ENCODE results near the gene BTBD1.

Gene BTBD1

GRCh38 chr15:83066734-83067637 is at the start of gene BTBD1:
TSS of gene BTBD1 (minus strand) at chr15:83067252. CDS start at chr15:83067151, 101 bp downstream.
- peaks cover 7% of the 10 kb centered on the region for H3K9me3 ChIP-seq
- H3K4me3 ChIP-seq (ENCODE audit: low read depth in 1 of 2, low read length in 1 of 2): peak within 1 kb of the TSS; percentile 88 to 96
- peaks cover 39 to 47% of the 10 kb centered on the region in 2 experiments for H3K4me1 ChIP-seq (ENCODE audit: control insufficient read depth in 1 of 2, insufficient read depth in 1 of 2, low read depth in 1 of 2, low read length in 1 of 2)
- no peaks in the 10 kb centered on the region for H3K27me3 ChIP-seq
- H3K36me3 ChIP-seq: no peaks in the 10 kb centered on the region
- TF ChIP-seq, protein P1, sequence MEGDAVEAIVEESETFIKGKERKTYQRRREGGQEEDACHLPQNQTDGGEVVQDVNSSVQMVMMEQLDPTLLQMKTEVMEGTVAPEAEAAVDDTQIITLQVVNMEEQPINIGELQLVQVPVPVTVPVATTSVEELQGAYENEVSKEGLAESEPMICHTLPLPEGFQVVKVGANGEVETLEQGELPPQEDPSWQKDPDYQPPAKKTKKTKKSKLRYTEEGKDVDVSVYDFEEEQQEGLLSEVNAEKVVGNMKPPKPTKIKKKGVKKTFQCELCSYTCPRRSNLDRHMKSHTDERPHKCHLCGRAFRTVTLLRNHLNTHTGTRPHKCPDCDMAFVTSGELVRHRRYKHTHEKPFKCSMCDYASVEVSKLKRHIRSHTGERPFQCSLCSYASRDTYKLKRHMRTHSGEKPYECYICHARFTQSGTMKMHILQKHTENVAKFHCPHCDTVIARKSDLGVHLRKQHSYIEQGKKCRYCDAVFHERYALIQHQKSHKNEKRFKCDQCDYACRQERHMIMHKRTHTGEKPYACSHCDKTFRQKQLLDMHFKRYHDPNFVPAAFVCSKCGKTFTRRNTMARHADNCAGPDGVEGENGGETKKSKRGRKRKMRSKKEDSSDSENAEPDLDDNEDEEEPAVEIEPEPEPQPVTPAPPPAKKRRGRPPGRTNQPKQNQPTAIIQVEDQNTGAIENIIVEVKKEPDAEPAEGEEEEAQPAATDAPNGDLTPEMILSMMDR (IDR thresholded peaks at IDR 0.05): no peak
- H3K27ac ChIP-seq: peak within 1 kb of the TSS; percentile 91

GRCh38 chr15:83115831-83116565 is 48.9 kb upstream of the BTBD1 start:
- no peaks in the 10 kb centered on the region for H3K9me3 ChIP-seq
- H3K36me3 ChIP-seq: peaks cover 88% of the 10 kb centered on the region
- TF ChIP-seq, protein P1 (IDR thresholded peaks at IDR 0.05): no peak
- H3K4me3 ChIP-seq (ENCODE audit: low read depth in 1 of 2, low read length in 1 of 2): no peak overlapping the region
- H3K27me3 ChIP-seq: no peaks in the 10 kb centered on the region
- H3K27ac ChIP-seq: no peak overlapping the region
- no peaks in the 10 kb centered on the region for H3K4me1 ChIP-seq (ENCODE audit: control insufficient read depth in 1 of 2, insufficient read depth in 1 of 2, low read depth in 1 of 2, low read length in 1 of 2)

- no peak overlapping the region for H3K27ac ChIP-seq
- TF ChIP-seq, protein P1 (IDR thresholded peaks at IDR 0.05): no peak
- H3K4me3 ChIP-seq (ENCODE audit: low read depth in 1 of 2, low read length in 1 of 2): no peak overlapping the region
- H3K27me3 ChIP-seq: no peaks in the 10 kb centered on the region
- peaks cover 85% of the 10 kb centered on the region for H3K36me3 ChIP-seq
- H3K9me3 ChIP-seq: no peaks in the 10 kb centered on the region
- H3K4me1 ChIP-seq (ENCODE audit: control insufficient read depth in 1 of 2, insufficient read depth in 1 of 2, low read depth in 1 of 2, low read length in 1 of 2): peaks cover 2% of the 10 kb centered on the region in 2 experiments
These were observed 48.4 kb upstream of the BTBD1 start for GRCh38 chr15:83115410-83115809.

- TF ChIP-seq, protein P1 (IDR thresholded peaks at IDR 0.05): no peak
- no peak overlapping the region for H3K4me3 ChIP-seq (ENCODE audit: low read depth in 1 of 2, low read length in 1 of 2)
- H3K27me3 ChIP-seq: no peaks in the 10 kb centered on the region
- H3K36me3 ChIP-seq: peaks cover 79% of the 10 kb centered on the region
- no peaks in the 10 kb centered on the region for H3K9me3 ChIP-seq
- H3K4me1 ChIP-seq (ENCODE audit: control insufficient read depth in 1 of 2, insufficient read depth in 1 of 2, low read depth in 1 of 2, low read length in 1 of 2): peaks cover 6 to 8% of the 10 kb centered on the region in 2 experiments
- H3K27ac ChIP-seq: no peak overlapping the region
These were observed 47.8 kb upstream of the BTBD1 start for GRCh38 chr15:83114856-83115255.

GRCh38 chr15:83113881-83114674 is 47.0 kb upstream of the BTBD1 start:
- Histone ChIP-seq H3K36me3 (peaks cover 71% of the 10 kb centered on the region), H3K9me3 (no peaks in the 10 kb centered on the region), H3K4me1 (ENCODE audit: control insufficient read depth in 1 of 2, insufficient read depth in 1 of 2, low read depth in 1 of 2, low read length in 1 of 2) (peaks cover 13 to 16% of the 10 kb centered on the region in 2 experiments), H3K27ac (no peak overlapping the region), H3K27me3 (no peaks in the 10 kb centered on the region), H3K4me3 (ENCODE audit: low read depth in 1 of 2, low read length in 1 of 2) (no peak overlapping the region)
- TF ChIP-seq, protein P1 (IDR thresholded peaks at IDR 0.05): no peak
